Lower lobe of right lung (tissue), 2 donors: ENCODE data around the gene CFAP251. TPM values are rescaled to one million over a fixed set of nuclear protein-coding genes. Genes with fewer than 3 reads are reported as not detected.

ENCODE experiments used
- ATAC-seq, 2 donors: fragments of 200-7000 bp; cut with Tn5 transposase; one replicate each; pipeline ENCODE4 v1.9.1; 2020 to 2022; ENCODE audit warnings: mild to moderate bottlenecking in 2 of 2, moderate library complexity in 2 of 2
- DNase-seq: peaks from one replicate; pipeline ENCODE4 v3.0.0-alpha.2; 2020
- H3K27ac ChIP-seq: fragments of 200-600 bp; one replicate; pipeline ENCODE4 v1.8.0; 2022
- H3K27me3 ChIP-seq: fragments of 200-600 bp; one replicate; pipeline ENCODE4 v1.8.0; 2022; ENCODE audit warnings: low read depth
- H3K36me3 ChIP-seq: fragments of 200-600 bp; one replicate; pipeline ENCODE4 v1.8.0; 2022; ENCODE audit warnings: mild to moderate bottlenecking
- H3K4me1 ChIP-seq: fragments of 200-600 bp; one replicate; pipeline ENCODE4 v1.8.0; 2022
- H3K4me3 ChIP-seq: fragments of 200-600 bp; one replicate; pipeline ENCODE4 v1.8.0; 2022; ENCODE audit warnings: mild to moderate bottlenecking
- H3K9me3 ChIP-seq: fragments of 200-600 bp; one replicate; pipeline ENCODE4 v1.8.0; 2022
- intact Hi-C: fragments of 100-400 bp; cut with DNase I; formaldehyde crosslinking; loops from one replicate; pipeline ENCODE4 v1.11.0; 2022
- total RNA-seq: library from RNA; stranded (reverse); fragmentation: NEBNext Ultra II Directional; extraction: Animal tissue kit (Norgen Biotek cat#: 25700); gene quantifications from one replicate; pipeline ENCODE4 v1.2.1, GENCODE V29; 2021
- TF ChIP-seq, protein P1 (sequence below): fragments of 200-600 bp; IDR thresholded peaks from one replicate; pipeline ENCODE4 v1.8.0; 2022; ENCODE audit warnings: antibody characterized with exemption, mild to moderate bottlenecking
- donor health status: DM: no; HTN: yes; CAD: no; lungs with severe emphysema.

Gene CFAP251
- total RNA-seq, 1 donor from 2014 or later: 8.2 TPM

DNA sequence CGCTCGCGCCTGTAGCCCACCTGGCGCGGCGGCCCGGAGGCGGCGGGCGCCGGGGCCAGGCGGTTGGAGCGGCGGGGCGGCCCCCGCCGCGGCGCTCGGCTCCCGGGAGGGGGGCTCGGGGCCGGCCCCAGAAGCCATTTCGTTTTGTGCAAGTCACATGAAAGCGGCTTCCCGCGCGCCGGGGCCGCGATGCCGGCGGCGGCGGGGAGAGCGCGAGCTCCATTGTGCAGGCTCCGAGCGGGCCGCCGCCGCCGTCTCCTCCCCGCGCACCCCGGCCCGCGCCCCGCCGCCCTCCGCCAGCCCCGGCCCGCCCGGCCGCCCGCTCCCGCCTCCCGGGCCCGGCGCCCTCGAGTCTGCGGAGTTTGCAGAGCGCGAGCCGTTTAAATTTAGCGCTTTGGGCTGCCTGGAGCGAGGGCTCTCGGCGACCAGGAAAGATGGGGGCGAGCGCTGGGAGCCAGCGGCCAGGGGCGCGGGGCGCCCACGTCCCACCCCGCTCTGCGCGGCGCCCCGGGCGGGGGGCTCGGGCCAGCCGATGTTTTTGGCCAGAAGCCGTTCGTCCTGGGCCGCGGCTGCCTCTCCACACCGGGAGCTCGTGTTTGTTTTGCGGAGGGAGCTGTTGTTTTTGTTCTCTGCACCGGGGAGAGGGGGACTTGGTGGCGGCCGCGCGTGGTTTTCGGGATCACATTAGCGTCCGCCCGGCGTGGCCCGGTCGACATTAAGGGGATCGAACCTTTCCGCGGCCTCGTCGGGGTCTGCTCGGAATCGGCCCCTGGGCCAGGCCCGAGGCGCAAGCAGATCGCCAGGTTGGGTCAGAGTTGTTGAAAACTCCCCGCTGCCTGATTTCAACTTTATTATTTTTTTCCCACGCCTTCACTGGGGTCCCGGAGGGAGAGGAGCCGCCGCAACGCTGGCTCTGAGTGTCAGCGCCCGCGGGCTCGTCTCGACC is 104.3 kb downstream of the CFAP251 start:
- Histone ChIP-seq H3K4me1 (peaks cover 25% of the 10 kb centered on the region), H3K36me3 (no peaks in the 10 kb centered on the region), H3K4me3 (peak overlapping the region; percentile 75), H3K9me3 (peaks cover 4% of the 10 kb centered on the region), H3K27me3 (peaks cover 8% of the 10 kb centered on the region), H3K27ac (peak overlapping the region; percentile 77)
- intact Hi-C loops: no loop called here
- ATAC-seq (peak in 1 of 2 donors; percentile 29), DNase-seq (no peak)
- TF ChIP-seq, protein P1, sequence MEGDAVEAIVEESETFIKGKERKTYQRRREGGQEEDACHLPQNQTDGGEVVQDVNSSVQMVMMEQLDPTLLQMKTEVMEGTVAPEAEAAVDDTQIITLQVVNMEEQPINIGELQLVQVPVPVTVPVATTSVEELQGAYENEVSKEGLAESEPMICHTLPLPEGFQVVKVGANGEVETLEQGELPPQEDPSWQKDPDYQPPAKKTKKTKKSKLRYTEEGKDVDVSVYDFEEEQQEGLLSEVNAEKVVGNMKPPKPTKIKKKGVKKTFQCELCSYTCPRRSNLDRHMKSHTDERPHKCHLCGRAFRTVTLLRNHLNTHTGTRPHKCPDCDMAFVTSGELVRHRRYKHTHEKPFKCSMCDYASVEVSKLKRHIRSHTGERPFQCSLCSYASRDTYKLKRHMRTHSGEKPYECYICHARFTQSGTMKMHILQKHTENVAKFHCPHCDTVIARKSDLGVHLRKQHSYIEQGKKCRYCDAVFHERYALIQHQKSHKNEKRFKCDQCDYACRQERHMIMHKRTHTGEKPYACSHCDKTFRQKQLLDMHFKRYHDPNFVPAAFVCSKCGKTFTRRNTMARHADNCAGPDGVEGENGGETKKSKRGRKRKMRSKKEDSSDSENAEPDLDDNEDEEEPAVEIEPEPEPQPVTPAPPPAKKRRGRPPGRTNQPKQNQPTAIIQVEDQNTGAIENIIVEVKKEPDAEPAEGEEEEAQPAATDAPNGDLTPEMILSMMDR: no peak

DNA sequence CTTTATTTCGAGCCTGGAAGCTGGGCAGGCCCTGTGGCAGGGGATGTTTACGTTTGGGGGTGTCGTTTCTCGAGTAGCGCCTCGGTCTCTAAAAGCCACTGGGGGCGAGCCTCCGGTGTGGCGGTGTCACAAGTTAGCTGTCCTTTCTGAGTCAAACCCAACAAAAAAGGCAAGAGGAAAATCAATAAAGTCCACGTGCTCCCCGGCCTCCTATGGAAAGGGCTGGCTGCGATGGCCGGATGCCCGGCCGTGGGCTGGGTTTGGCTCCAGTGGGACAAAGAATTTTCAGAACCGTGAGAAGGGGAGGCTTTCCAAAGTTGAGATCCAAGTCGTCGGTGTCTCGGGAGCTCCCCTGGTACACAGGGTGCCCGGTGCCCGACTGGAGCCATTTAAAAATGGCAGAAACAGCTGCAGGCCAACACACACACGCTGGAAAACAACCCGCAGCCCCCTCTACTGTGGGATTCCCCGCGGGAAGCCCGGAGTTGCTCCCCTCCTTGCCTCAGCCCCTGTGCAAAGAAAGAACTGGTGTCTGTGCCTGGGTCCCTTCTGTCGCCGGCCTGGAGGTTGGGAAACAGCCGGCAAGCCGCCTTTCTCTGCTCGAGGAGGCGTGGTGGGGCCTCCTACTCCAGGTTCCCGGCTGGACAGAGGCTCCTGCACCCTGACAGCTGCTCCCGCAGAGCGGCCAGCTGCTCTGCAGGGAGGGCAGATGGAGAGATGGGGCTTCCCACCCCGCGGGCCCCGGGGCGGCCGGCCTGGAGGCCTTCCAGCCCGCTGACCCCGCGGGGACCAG is 105.1 kb downstream of the CFAP251 start:
- intact Hi-C loops: no loop called here
- DNase-seq: peak; percentile 66
- Histone ChIP-seq H3K4me3 (peak overlapping the region; percentile 75), H3K4me1 (peaks cover 25% of the 10 kb centered on the region), H3K27ac (peak overlapping the region; percentile 77), H3K27me3 (peaks cover 8% of the 10 kb centered on the region), H3K9me3 (peaks cover 3% of the 10 kb centered on the region), H3K36me3 (no peaks in the 10 kb centered on the region)
- ATAC-seq: peak; percentile 53 to 76
- TF ChIP-seq, protein P1: no peak

DNA sequence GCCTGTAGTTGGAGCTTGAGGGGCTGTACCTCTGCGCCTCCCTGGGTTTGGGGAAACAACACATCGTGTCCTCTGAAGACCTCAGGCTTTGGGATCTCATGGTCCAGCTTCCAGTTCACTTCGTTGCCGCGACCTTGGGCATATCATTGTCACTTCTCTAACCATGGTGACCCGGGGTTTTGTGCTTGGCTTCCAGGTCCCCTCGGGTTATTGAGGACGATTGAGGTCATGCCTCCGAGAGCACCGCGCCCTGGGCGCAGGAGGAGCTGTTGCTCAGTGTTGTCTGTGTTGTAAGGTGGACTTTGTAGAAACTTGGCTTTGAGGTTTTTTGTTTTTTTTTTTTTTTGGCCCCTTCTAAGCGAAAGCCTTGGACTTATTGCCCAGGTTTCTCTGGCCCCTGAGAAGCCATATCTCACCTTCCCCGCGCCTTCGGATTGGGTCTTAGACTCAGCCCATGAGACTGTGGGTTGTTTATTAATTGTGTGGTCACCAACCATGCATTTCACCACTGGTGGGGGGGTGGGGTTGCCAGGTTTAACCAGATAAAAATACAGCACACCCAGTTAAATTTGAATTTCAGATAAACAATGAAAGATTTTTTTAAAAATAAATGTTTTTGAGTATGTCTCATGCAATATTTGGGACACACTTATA is 105.9 kb downstream of the CFAP251 start:
- Histone ChIP-seq H3K36me3 (no peaks in the 10 kb centered on the region), H3K4me3 (peak overlapping the region; percentile 75), H3K27ac (peak overlapping the region; percentile 77), H3K27me3 (peaks cover 8% of the 10 kb centered on the region), H3K4me1 (peaks cover 25% of the 10 kb centered on the region), H3K9me3 (no peaks in the 10 kb centered on the region)
- TF ChIP-seq, protein P1: no peak
- ATAC-seq: no peak
- intact Hi-C loops: no loop called here
- DNase-seq: no peak

GRCh38 chr12:122026706-122027333 is 108.4 kb downstream of the CFAP251 start:
- no peak for ATAC-seq
- H3K27me3 ChIP-seq: no peaks in the 10 kb centered on the region
- TF ChIP-seq, protein P1: no peak
- intact Hi-C loops: no loop called here
- no peak overlapping the region for H3K4me3 ChIP-seq
- H3K9me3 ChIP-seq: no peaks in the 10 kb centered on the region
- H3K36me3 ChIP-seq: no peaks in the 10 kb centered on the region
- H3K27ac ChIP-seq: no peak overlapping the region
- H3K4me1 ChIP-seq: peaks cover 15% of the 10 kb centered on the region
- no peak for DNase-seq
